ENCODE results near the gene PALLD. TPM values are rescaled to one million over a fixed set of nuclear protein-coding genes. Genes with fewer than 3 reads are reported as not detected.

Gene PALLD
- total RNA-seq, 1 experiment from 2014 or later = 18.3 TPM

GRCh38 chr4:168800926-168801325, 304.1 kb downstream of the PALLD start:
- no peak for DNase-seq
- no peak overlapping the region for H3K23ac ChIP-seq (ENCODE audit: insufficient read length, low read depth, low read length)
- H3K36me3 Mint-ChIP-seq (ENCODE audit: insufficient read depth in 1 of 3, low read depth in 3 of 3) = peaks cover 0 to 5% (median 4%) of the 10 kb centered on the region in 3 experiments; a peak in 1 of 7 replicates
- H3K27ac ChIP-seq (ENCODE audit: insufficient read length, low read depth, low read length) = no peak overlapping the region
- H2BK15ac ChIP-seq (ENCODE audit: low read depth, low read length) = no peak overlapping the region
- no peak overlapping the region for H2AFZ ChIP-seq (ENCODE audit: low read length)
- H4K8ac ChIP-seq (replicated peaks; ENCODE audit: insufficient read length, low read depth, low read length) = no peak overlapping the region
- H2AK5ac ChIP-seq (ENCODE audit: insufficient read length, low read length) = no peak overlapping the region
- H4K20me1 ChIP-seq (ENCODE audit: control insufficient read depth, insufficient read depth, insufficient read length) = no peaks in the 10 kb centered on the region
- H3K27me3 ChIP-seq (ENCODE audit: insufficient read depth, low read length) = no peaks in the 10 kb centered on the region
- H3K14ac ChIP-seq (ENCODE audit: insufficient read depth, low read length) = no peak overlapping the region
- H3K9ac ChIP-seq (ENCODE audit: extremely low read depth, insufficient read length, low read length) = no peak overlapping the region
- no peak overlapping the region for H2BK120ac ChIP-seq (ENCODE audit: low read depth, low read length, poor library complexity, severe bottlenecking)
- no CpG with 5 or more reads among the region's 2 CpGs for WGBS (ENCODE audit: extremely low coverage, insufficient read length, low lambda C conversion rate)
- H4K91ac ChIP-seq (ENCODE audit: insufficient read length, low read depth, low read length) = no peak overlapping the region
- no peaks in the 10 kb centered on the region; the same call in 1 of the 2 replicates for H3K79me2 ChIP-seq (ENCODE audit: insufficient read depth, low read length)
- H2BK12ac ChIP-seq (ENCODE audit: insufficient read length, low read depth, low read length) = no peak overlapping the region
- H4K5ac ChIP-seq (ENCODE audit: insufficient read length, low read depth, low read length) = no peak overlapping the region
- no peak overlapping the region for H3T11ph ChIP-seq (ENCODE audit: low read length)
- H3K4me3 Mint-ChIP-seq = no peak overlapping the region
- H2BK5ac ChIP-seq (ENCODE audit: insufficient read length, low read length) = no peak overlapping the region
- peak overlapping the region in 1 of 3 experiments; percentile 30; a peak in 1 of 7 replicates for H3K27ac Mint-ChIP-seq
- no peaks in the 10 kb centered on the region for H3K23me2 ChIP-seq (ENCODE audit: insufficient read length, low read depth, low read length, poor library complexity, severe bottlenecking)
- H3K4ac ChIP-seq (ENCODE audit: low read depth, low read length) = no peak overlapping the region
- no peaks in the 10 kb centered on the region for H3K9me3 ChIP-seq (ENCODE audit: control insufficient read depth, low read depth, low read length)
- H3K79me1 ChIP-seq (ENCODE audit: insufficient read depth, low read depth, low read length, poor library complexity, severe bottlenecking) = no peaks in the 10 kb centered on the region
- H3K18ac ChIP-seq (ENCODE audit: insufficient read length, low read depth, low read length) = no peak overlapping the region
- TF ChIP-seq CTCF (conservative IDR thresholded peaks at IDR 0.05) = no peak
- peaks cover 23 to 31% of the 10 kb centered on the region in 2 experiments for H3K4me1 Mint-ChIP-seq
- no peaks in the 10 kb centered on the region for H3K9me3 Mint-ChIP-seq
- H2BK20ac ChIP-seq (ENCODE audit: low read depth, low read length, poor library complexity, severe bottlenecking) = no peak overlapping the region
- no peak overlapping the region for H3K56ac ChIP-seq (ENCODE audit: insufficient read length, low read depth, low read length)
- no peak overlapping the region for H3K4me2 ChIP-seq (ENCODE audit: insufficient read depth, insufficient read length, low read length)
- no peaks in the 10 kb centered on the region for H3K27me3 Mint-ChIP-seq (ENCODE audit: low read depth)
- H3K4me1 ChIP-seq (ENCODE audit: insufficient read depth, low read length) = 0 out of 2 replicates have a peak, but pooled peaks cover 2% of the 10 kb centered on the region

Data from H9 (cell line).